DMS79 treated with DMSO at 0.1 percent for 48 hours (cell line): ENCODE data around the gene C1orf159.
A peak's percentile ranks its signal among the peaks of the same experiment; 100 is the strongest.
"Not testable (repeated sequence)": the region's sequence is repeated elsewhere in the genome, so short reads cannot be mapped to it uniquely, and the experiment has no call there.

ENCODE experiments used
- DNase-seq: peaks from one replicate; lab custom pipeline; 2025; lab: John Stamatoyannopoulos, UW

C1orf159 gene

DNA sequence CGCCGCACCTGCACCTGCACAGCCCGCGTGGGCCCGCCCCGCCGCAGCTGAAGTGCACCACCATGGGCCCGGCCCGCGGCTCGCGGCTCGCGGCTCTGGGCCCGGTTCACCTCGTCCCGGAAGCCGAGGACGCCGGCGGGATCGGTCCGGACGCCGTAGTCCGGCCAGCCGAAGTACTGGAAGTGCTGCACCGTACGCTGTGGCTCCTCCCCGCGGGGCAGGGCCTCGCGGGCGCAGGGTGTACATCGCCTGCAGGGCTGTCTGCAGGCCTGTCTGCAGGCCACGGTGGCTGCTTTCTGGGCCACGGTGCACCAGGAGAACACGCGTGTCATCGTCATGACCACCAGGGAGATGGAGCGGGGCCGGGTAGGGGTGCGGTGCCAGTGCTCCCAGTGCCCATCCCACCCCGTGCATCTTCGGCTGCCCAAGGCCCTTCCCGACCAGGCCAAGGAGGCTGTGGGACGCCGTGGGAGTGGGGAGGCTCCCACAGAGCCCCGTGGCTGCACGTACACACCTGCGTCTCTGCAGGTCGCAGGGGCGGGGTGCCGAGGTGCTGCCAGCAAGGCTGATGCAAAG, 48.5 kb downstream of the C1orf159 start:
- DNase-seq = no peak

DNA sequence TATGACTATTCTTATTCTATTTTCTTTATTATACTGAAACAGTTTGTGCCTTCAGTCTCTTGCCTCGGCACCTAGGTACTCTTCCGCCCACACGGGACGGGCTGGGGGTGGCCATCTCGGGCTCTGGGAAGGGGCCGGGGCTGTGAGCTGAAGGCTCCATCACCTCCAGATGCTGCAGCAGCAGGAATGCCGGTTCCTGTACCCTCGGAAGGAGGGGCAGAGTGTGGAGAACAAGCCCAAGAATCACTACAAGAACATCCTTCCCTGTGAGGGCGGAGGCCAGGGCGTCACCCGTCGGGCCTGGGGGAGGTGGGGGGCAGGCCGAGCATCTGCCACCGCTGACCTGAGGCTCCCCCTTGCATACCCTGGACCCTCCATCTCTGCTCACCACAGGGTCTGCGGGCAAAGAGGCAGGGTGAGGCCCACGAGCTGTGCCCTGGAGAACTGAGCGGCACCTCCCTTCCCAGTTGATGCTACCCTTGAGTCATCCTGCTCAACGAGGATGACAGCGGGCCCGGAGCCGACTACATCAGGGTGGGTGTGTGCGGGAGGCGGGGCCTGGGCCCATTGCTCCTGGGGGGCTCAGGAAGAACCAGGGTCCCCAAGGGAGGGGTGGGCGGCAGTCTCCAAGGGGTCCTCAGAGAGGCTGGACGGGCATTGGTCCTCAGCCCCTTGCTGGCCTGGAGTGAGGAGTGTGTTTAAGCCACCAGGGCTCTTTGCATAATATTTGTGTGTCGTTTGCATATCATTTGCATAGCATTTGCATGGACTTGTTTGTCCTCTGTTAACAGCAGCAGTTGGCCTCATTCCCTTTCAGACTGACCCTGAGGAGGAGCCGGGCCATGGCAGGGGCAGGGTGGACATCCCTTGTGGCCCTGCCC, 49.2 kb downstream of the C1orf159 start:
- DNase-seq = no peak

DNA sequence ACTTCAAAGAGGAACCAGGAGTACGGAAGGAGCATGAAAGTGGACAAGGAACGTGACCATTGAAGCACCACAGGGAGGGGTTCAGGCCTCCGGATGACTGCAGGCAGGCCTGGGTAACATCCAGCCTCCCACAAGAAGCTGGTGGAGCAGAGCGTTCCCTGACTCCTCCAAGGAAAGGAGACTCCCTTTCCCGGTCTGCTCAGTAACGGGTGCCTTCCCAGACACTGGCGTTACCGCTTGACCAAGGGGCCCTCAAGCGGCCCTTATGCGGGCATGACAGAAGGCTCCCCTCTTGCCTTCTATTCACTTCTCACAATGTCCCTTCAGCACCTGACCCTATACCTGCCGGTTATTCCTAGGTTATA, 50.0 kb downstream of the C1orf159 start:
- DNase-seq = not testable (repeated sequence)

DNA sequence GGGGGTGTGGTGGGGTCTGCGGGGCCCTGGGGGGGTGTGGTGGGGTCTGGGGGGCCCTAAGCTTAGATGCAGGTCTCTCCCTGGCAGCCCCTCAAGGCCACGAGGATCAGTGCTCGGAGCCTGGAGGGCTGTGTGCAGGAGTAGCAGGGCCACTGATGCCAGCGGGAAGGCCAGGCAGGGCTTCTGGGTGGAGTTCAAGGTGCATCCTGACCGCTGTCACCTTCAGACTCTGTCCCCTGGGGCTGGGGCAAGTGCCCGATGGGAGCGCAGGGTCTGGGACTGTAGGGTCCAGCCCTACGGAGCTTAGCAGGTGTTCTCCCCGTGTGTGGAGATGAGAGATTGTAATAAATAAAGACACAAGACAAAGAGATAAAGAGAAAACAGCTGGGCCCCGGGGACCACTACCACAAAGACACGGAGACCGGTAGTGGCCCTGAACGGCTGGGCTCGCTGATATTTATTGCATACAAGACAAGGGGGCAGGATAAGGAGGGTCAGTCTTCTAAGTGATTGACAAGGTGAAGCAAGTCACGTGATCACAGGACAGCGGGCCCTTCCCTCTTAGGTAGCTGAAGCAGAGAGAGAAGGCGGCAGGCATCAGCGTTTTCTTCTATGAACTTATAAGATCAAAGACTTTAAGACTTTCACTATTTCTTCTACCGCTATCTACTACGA, 50.5 kb downstream of the C1orf159 start:
- no peak for DNase-seq

DNA sequence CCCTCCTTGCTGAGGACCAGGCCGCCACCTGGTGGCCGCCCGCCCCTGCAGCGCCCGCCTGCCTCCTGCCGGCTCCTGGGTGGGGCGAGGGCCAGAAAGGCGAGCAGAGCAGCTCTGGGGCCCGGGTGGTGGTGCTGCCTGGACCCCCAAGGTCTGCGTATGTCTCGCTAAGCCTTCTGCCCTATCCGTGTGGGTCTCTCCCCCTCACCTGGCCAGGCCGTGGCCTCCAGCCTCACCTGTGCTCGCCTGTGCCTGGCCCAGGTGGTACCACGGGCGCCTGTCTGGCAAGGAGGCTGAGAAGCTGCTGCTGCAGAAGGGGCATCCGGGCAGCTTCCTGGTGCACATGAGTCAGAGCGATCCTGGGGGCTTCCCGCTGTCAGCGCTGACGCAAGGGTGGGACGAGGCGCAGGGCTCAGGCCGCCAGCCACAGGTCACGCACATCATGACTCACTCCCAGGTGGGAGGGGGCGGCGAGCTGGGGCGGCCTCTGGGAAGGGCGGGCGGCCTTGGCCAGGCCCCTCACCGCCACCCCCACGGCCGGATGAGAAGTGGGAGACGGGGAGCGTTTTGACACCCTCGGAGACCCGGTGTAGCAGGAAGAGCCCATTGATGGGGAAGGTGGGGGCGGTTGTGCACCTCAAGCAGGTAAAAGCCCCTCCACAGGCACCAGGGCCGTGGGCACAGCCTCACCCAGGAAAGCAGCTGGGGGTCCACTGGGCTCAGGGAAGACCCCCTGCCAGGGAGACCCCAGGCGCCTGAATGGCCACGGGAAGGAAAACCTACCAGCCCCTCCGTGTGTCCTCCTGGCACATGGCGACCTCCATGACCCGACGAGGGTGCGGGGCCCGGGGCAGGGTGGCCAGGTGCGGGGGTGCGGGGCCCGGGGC, 51.7 kb downstream of the C1orf159 start:
- DNase-seq = peak; percentile 11

DNA sequence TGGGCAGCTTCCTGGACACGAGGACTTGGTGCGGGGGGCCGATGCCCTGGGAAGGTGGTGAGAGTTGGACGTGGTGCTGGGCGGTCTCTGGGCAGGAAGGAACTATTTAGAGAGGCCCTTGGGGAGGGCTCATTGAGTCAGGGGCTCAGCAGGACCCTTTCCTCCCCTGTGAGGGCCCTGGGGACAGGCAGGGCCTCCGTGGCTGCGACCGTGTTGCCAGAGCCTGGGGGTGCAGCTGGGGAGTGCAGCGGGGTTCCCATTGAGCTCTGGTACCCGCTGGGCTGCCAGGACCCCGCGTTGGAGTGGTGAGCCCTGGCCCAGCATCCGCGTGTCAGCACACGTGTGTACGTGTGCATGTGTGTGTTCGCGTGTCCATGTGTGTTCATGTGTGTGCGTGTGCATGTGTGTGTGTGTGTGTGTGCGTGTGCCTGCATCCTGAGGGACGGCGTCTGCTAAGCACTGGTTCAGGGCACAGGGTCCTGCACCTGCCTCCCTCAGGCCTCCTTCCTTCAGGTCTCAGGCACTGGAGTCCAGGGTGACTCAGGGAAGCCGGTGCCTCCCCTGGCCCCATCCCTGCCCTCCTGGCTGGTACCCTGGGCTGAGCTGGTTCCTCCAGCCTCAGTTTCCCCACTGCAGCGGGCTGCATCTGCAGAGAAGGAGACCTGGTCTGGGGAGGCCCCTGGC, 52.5 kb downstream of the C1orf159 start:
- no peak for DNase-seq

DNA sequence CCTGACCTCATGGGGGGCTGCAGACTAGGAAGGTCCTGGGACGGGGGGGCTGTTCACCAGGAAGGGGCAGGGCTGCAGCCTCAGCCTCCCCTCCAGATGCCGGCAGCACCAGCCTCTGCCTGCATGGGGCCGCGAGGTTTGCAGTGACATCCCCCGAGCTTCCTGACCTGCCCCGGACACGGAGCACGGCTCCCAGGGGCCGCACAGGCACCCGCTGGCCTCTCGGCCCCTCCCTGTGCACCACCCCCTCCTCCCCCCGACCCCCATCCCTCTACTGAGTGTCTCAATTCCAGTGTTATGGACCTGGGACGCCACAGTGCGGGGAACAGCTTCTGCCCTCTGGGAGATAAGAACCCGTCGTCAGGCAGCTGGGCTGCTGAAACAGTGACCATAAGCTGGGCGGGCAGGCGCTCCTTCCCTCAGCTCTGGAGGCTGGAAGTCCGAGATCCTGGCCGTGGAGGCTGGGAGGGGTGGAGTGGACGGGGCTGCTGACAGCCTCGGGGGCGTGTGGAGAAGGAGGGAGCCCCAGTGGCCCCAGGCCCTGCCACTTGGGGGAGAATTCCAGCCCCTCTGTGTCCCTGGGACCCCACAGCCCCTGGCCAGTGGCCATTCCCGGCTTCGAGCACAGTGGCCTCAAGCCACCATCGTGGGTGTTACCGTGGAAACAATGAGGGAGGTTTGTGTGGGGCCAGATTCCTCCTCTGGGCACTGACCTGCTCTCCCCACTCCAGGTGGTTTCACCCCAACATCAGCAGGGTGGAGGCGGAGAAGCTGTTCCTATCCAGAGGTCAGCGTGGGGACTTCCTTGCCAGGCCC, 53.3 kb downstream of the C1orf159 start:
- DNase-seq = no peak

DNA sequence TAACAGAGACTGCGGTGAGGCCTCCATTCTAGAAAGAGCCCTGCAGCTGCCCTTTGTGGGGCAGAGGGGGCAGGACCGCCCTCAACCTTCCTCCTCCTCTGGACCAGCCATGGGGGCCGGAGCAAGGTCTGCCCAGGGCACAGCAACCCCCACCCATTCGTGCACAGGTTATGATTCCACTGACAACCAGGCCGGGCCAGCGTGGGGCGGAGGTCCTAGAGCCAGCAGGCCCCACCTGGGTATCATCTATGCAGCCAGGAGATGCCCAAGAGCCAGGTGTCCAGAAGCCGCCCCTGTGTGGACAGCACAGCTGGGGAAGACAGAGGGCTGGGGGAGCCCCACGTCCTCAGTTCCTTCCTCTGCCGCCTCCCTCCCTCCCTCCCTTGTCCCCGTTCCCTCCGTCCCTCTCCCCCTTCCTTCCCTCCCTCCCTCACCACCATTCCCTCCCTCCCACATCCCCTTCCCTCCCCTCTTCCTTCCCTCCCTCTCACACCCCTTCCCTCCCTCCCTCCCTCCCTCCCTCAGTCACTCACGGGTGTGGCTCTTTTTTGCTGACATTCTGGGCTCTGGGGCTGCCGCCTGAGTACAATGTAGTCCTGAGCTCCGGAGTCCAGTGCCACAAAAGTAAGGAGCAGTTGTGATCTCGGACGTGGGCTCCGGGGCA, 54.1 kb downstream of the C1orf159 start:
- no peak for DNase-seq

DNA sequence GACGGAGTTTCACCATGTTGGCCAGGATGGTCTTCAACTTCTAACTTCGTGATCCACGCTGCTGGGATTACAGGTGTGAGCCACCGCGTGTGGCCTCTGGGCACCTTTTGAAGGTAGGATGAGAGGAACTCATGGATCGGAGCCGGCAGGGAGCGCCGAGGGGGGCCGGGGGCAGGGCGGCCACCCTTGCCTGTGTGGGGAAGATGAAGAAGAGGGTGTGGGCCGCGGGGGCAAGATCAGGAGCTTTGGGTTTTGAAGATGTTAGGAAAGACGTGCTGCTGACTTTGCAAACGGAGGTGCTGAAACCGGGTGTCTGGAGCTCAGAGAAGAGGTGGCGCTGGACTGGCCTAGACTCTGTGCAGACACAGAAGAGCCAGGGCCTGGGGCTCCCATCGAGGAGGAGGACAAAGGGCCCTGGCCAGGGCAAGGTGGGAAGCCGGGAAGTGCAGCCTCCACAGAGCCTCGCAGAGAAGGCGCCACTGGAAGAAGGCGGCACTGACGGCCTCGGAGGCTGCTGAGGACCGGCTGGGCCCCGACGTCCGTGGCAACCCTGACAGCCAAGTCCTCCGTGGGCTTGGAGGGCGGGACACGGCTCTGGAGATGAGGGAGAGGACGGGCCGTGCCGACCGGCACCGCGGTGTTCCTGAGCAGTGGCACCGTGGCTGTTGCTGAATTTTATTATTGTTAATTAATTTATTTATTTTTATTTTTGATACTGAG, 55.4 kb downstream of the C1orf159 start:
- peak; percentile 24 for DNase-seq

DNA sequence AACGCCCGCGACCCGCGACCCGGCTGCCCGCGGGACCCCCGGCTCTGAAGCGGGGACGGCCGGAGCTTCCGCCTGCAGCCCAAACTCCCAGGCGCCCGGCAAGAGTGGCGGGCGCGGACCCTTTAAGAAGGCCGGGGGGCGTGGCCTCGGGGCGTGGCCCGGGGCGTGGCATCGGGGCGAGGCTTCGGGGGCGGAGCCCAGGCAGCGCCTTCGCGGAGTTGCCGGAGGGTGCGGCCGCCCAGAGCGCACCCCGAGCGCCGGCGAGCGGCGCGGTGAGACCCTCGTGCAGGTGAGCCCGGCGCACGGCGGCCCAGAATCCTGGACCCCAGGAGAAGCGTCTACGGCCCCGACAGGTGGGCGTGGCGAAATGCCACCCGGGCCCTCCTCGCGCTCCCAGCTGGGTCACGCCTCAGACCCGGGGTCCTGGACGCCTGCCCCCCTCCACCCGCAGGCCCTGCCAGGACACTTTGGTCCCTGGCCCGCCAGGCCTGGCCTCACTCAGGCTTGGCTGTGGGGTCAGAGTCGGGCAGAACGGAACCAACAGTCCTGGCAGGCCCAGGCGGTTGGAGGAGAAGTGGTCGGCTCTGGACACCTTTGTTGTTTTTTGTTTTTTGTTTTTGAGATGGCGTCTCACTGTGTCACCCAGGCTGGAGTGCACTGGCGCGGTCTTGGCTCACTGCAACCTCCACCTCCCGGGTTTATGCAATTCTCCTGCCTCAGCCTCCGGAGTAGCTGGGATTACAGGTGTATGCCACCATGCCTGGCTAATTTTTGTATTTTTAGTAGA, 56.2 kb downstream of the C1orf159 start:
- peak; percentile 50 for DNase-seq

DNA sequence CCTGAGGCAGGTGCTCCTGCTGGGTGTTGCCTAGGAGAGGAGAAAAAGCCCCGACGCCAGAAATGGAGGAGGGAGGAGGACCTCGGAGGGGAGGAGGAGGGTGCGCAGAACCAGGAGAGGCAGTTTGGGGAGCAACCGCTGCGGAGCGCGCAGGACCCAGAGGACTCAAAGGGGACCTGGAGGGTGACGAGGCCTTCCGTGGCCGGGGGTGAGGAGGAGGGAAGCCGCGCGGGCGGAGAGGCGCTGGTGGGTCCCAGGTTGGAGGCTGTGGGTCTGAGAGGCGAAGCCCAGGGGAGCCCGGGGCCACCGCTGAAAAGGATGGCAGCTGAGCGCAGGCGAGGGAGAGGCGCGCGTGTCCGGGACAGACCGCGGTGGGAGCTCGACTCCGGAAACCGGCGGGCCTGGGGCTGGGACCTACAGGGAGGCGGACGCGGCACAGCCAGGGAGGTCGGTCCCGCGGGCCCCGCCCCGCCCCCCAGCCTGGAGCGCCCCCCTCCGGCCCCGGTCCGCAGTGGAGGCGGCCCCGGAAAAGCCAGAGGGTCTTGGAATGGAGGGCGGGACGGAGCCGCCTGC, 56.9 kb downstream of the C1orf159 start:
- DNase-seq = peak; percentile 28

DNA sequence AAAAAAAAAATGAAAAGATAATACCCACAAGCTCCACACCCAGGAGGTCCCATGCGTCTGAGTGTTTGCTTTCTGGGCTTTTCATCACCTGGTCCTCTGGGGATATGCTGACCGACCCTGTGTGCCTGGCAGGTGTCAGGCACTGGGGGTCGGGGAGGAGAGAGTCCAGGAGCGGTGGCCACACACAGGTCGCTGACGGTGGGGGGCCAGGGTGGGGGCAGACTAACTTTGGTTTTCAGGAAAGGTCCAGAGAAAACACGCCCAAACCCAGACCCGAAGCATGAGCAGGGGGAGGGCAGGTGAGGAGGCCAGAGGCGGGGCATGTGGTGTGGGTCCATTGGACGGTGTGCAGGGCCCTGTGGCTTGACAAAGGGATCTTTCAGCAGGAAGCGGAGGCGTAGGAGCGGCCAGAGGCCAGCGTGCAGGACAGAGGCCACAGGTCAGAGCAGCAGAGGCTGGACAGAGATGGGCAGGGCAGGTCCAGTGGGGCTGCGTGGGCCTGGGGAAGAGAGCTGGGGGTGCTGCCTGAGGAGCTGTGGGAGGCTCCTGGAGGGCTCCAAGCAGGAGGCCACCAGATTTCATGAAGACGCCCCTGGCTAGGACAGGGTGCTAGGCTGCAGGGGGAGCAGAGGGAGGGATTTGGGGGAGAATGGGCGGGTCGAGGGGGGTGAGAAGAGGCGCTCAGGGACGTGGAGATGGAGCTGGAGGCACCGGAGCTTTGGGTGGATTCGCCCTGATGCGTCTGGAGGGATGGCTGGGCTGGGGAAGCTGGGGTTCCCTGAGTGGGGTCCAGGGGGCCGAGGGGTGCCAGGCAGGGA, 57.6 kb downstream of the C1orf159 start:
- no peak for DNase-seq

DNA sequence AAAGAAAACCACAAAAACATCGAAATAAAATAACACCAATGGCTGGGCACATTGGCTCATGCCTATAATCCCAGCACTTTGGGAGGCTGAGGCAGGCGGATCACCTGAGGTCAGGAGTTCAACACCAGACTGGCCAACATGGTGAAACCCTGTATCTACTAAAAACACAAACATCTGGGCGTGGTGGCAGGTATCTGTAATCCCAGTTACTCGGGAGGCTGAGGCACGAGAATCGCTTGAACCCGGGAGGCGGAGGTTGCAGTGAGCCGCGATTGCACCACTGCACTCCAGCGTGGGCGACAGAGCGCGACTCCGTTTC, 58.2 kb downstream of the C1orf159 start:
- not testable (repeated sequence) for DNase-seq

DNA sequence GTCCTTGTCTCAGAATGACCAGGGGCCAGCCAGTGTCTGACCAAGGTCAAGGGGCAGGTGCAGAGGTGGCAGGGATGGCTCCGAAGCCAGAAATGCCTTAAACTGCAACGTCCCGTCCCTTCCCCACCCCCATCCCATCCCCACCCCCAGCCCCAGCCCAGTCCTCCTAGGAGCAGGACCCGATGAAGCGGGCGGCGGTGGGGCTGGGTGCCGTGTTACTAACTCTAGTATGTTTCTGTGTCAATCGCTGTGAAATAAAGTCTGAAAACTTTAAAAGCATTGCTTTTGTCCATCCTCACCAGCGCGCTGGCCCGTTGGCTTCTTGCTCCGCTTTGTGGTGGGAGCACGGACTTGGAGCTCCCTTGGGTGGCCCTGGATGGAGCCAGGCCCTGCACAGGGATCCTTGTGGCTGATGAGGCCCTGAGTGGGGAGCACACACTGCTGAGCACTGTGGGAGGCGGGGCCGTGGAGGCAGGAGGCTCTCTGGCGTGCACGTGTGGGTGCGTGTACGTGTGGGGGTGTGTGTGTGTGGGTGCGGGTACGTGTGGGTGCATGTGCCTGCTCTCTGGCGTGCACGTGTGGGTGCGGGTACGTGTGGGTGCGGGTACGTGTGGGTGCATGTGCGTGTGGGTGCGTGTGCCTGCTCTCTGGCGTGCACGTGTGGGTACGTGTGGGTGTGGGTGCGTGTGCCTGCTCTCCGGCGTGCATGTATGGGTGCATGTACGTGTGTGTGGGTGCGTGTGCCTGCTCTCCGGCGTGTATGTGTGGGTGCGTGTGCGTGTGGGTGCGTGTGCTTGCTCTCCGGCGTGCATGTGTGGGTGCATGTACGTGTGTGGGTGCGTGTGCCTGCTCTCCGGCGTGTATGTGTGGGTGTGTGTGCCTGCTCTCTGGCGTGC, 59.8 kb downstream of the C1orf159 start:
- DNase-seq = no peak

DNA sequence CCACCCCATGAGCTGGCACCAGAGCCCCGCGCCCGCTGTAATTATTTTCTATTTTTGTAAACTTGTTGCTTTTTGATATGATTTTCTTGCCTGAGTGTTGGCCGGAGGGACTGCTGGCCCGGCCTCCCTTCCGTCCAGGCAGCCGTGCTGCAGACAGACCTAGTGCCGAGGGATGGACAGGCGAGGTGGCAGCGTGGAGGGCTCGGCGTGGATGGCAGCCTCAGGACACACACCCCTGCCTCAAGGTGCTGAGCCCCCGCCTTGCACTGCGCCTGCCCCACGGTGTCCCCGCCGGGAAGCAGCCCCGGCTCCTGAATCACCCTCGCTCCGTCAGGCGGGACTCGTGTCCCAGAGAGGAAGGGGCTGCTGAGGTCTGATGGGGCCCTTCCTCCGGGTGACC, 60.9 kb downstream of the C1orf159 start:
- no peak for DNase-seq

DNA sequence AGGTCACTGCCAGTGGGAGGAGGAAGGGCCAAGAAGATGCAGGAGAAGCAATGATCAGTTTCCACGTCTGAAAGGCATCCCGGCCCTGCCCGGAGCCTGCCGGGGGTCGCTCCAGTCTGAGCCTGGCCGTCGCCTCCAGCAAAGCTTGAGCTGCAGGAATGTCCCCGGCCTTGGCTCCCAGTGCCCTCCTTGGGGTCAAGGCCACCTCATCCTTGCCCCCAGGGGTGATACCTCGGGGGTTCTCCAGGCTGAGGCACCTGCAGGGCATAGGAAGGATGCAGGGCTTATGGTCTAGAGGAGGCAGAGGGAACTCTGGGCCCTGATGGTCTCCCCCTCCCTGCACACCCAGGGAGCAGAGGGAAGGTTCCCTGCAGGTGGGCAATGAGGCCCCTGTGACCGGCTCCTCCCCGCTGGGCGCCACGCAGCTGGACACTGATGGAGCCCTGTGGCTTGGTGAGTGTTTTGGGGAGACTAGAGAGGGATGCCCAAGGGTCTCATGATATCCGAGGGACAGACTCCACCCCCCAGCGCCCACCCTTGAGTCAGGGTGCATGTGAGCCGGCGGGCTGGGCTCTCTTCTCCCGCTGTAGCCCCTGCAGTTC, 61.7 kb downstream of the C1orf159 start:
- no peak for DNase-seq
